Esophagus muscularis mucosa (tissue), 4 donors: ENCODE measurements around the gene OR14A16. TPM values are rescaled to one million over a fixed set of nuclear protein-coding genes. Genes with fewer than 3 reads are reported as not detected.

Experiments
- DNase-seq: peaks from one replicate; pipeline ENCODE4 v3.0.0-alpha.2; 2017; ENCODE audit errors: extremely low spot score
- H3K27ac ChIP-seq, 4 donors: fragments of 200-600 bp; sonication (generic); replicated peaks in 1 of 4; 1 replicate in 3 of 4; 2 replicates in 1 of 4; pipeline ENCODE4 v1.5.1; 2016 to 2019; ENCODE audit warnings: mild to moderate bottlenecking in 1 of 4
- H3K27me3 ChIP-seq, 4 donors: fragments of 200-600 bp; sonication (generic); one replicate each; pipeline versions ENCODE4 v1.5.1 to v1.6.0; 2016 to 2019
- H3K36me3 ChIP-seq, 4 donors: fragments of 200-600 bp; sonication (generic); one replicate each; pipeline ENCODE4 v1.5.1; 2016 to 2019
- H3K4me1 ChIP-seq, 4 donors: fragments of 200-600 bp; sonication (generic); one replicate each; pipeline ENCODE4 v1.5.1; 2016 to 2019
- H3K4me3 ChIP-seq, 4 donors: fragments of 200-600 bp; sonication (generic); 1 replicate in 2 of 4; 2 replicates in 2 of 4; pipeline ENCODE4 v1.5.1; 2016 to 2019; ENCODE audit warnings: mild to moderate bottlenecking in 4 of 4, moderate library complexity in 1 of 4
- H3K9me3 ChIP-seq, 4 donors: fragments of 200-600 bp; sonication (generic); 1 replicate in 3 of 4; 2 replicates in 1 of 4; pipeline ENCODE4 v1.5.1; 2016 to 2019
- EP300 ChIP-seq: sonication (generic); formaldehyde crosslinking; IDR thresholded peaks from one replicate; pipeline ENCODE4 v1.6.1; 2017; ENCODE audit warnings: antibody characterized with exemption
- POLR2A ChIP-seq: fragments of 450-650 bp; IDR thresholded peaks from one replicate; pipeline ENCODE4 v1.6.1; 2017; ENCODE audit warnings: antibody characterized with exemption, moderate library complexity, mild to moderate bottlenecking, low read depth
- POLR2AphosphoS5 ChIP-seq, 2 donors: sonication (generic); formaldehyde crosslinking; IDR thresholded peaks; one replicate each; pipeline ENCODE4 v1.6.1; 2017; ENCODE audit warnings: antibody characterized with exemption in 2 of 2
- WGBS: methylation state at CpG from one replicate; pipeline ENCODE4 v1.1.5; 2018; 5-methylcytosine and 5-hydroxymethylcytosine counted together
- intact Hi-C: fragments of 100-400 bp; cut with DNase I; formaldehyde crosslinking; loops from one replicate; pipeline ENCODE4 v1.15.1; 2023
- total RNA-seq, 4 donors: library from RNA; depleted of rRNA; stranded (reverse); fragments of >200 nt; gene quantifications; one replicate each; pipeline versions ENCODE4 v1.1.0 to v1.2.1, GENCODE V29; 2016
- TF ChIP-seq, protein P1 (sequence below), 3 experiments: fragments of 200-600 bp in 2 of 3; fragments of 450-650 bp in 1 of 3; sonication (generic) in 2 of 3; IDR thresholded peaks; one replicate each; pipeline ENCODE4 v1.5.1; 2017 to 2019; ENCODE audit warnings: antibody characterized with exemption in 3 of 3, mild to moderate bottlenecking in 2 of 3, moderate library complexity in 1 of 3

OR14A16 gene
- total RNA-seq, 4 donors from 2014 or later = not detected

DNA sequence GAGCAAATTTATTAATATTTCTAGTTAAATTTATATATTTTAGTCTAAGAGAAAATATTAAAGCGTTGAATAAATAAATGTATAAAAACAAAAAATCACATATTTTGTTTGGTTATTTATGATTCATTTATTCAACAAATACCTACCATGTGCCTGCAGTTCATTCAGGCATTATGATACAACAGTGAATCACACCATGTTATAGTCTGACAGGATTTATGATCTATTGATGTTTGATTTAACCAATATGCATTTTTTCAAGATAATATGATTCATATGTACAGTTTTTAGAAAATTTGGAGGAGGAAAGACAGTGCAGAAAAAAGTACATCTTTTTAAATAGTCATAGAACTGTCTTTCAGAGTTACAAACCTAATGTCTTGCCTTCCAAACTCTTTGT is 25.7 kb upstream of the OR14A16 start:
- no peaks in the 10 kb centered on the region for H3K36me3 ChIP-seq
- intact Hi-C loops = no loop called here
- TF ChIP-seq POLR2AphosphoS5 (IDR thresholded peaks at IDR 0.05) = no peak
- TF ChIP-seq EP300 = no peak
- TF ChIP-seq, protein P1, sequence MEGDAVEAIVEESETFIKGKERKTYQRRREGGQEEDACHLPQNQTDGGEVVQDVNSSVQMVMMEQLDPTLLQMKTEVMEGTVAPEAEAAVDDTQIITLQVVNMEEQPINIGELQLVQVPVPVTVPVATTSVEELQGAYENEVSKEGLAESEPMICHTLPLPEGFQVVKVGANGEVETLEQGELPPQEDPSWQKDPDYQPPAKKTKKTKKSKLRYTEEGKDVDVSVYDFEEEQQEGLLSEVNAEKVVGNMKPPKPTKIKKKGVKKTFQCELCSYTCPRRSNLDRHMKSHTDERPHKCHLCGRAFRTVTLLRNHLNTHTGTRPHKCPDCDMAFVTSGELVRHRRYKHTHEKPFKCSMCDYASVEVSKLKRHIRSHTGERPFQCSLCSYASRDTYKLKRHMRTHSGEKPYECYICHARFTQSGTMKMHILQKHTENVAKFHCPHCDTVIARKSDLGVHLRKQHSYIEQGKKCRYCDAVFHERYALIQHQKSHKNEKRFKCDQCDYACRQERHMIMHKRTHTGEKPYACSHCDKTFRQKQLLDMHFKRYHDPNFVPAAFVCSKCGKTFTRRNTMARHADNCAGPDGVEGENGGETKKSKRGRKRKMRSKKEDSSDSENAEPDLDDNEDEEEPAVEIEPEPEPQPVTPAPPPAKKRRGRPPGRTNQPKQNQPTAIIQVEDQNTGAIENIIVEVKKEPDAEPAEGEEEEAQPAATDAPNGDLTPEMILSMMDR (IDR thresholded peaks at IDR 0.05) = no peak
- TF ChIP-seq POLR2A = no peak
- no peaks in the 10 kb centered on the region for H3K27me3 ChIP-seq
- H3K9me3 ChIP-seq = no peaks in the 10 kb centered on the region
- no peak overlapping the region for H3K27ac ChIP-seq
- no peak for DNase-seq
- no peaks in the 10 kb centered on the region for H3K4me1 ChIP-seq
- WGBS = 78% methylated on average over 1 of the region's 1 CpG
- no peak overlapping the region for H3K4me3 ChIP-seq

DNA sequence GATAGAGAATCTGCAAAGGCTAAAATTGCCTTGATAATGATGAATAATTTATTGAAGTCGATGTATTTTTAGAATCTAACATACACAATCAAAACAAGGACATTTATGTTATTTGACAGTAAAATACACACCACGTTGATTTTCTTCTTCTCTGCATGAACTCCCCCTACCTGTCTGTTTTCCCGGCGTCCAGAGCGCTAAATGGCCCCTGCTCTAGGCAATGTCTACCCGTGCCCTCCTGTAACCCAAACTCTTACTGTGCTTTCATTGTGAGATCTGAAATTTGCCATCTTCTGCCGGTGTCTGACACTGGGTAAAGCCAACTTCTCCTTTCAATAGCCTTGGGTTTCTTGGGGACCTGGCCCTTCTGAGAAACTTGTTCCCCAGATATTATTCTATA is 24.4 kb upstream of the OR14A16 start:
- TF ChIP-seq, protein P1 (IDR thresholded peaks at IDR 0.05) = no peak
- no peak for TF ChIP-seq POLR2AphosphoS5 (IDR thresholded peaks at IDR 0.05)
- no peak for TF ChIP-seq POLR2A
- no peak for TF ChIP-seq EP300
- Histone ChIP-seq H3K27ac (no peak overlapping the region), H3K9me3 (no peaks in the 10 kb centered on the region), H3K4me1 (no peaks in the 10 kb centered on the region), H3K36me3 (no peaks in the 10 kb centered on the region), H3K4me3 (no peak overlapping the region), H3K27me3 (no peaks in the 10 kb centered on the region)
- intact Hi-C loops = no loop called here
- 83% methylated on average over 7 of the region's 7 CpGs for WGBS
- DNase-seq = no peak

DNA sequence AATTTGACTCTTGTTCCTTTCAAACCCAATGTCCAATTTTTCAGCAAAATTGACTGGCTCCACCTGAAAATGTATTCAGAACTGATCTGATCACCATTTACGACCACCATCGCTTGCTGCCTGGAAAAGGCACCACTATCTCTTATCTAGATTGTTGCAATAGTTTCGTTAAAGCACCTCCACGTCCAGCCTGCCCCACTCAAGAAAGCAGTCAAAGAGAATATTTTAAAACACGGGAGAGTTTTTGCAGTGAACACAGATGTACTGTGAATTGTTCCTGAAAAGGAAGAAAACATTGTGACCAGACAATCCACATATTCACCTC is 21.7 kb upstream of the OR14A16 start:
- no peaks in the 10 kb centered on the region for H3K4me1 ChIP-seq
- H3K36me3 ChIP-seq = no peaks in the 10 kb centered on the region
- no peak overlapping the region for H3K4me3 ChIP-seq
- TF ChIP-seq POLR2A = no peak
- no peak for TF ChIP-seq EP300
- TF ChIP-seq, protein P1 (IDR thresholded peaks at IDR 0.05) = no peak
- TF ChIP-seq POLR2AphosphoS5 (IDR thresholded peaks at IDR 0.05) = no peak
- WGBS = 61% methylated on average over 5 of the region's 5 CpGs
- no peak overlapping the region for H3K27ac ChIP-seq
- intact Hi-C loops = no loop called here
- H3K27me3 ChIP-seq = no peaks in the 10 kb centered on the region
- no peaks in the 10 kb centered on the region for H3K9me3 ChIP-seq
- no peak for DNase-seq

DNA sequence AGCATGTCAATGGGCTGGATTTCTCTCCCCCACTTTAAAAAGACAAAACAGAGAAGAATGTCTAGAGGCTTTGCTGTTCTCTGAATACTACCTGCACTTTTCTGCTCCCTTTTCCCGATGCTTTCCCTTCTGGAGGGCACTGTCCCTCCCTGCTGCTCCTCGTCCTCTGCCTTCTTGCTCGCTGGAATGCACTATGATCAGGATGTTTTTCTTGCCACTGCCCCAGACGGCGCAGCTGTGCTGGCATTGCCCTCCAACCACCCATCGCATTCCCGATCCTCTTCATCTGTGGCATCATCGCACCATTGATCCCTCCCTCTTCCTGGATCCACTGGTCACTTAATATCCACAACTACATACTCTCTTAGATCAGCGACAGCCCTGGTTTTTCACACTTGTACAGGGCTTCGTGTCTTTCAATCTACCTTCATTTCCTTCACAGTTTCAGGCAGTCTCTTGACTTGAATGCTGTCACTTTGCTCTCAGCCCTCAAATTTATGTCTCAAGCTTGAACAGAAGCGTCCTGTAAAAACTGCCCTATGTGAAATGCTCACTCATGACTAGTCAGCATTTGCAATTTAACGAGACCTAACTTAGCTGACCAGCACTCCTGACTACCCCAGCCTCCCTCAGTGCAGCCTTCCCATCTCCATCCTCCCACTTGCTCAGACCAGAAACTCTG is 21.2 kb upstream of the OR14A16 start:
- intact Hi-C loops = no loop called here
- TF ChIP-seq, protein P1 (IDR thresholded peaks at IDR 0.05) = no peak
- TF ChIP-seq POLR2A (no peak), POLR2AphosphoS5 (IDR thresholded peaks at IDR 0.05) (no peak), EP300 (no peak)
- WGBS = 62% methylated on average over 12 of the region's 12 CpGs

DNA sequence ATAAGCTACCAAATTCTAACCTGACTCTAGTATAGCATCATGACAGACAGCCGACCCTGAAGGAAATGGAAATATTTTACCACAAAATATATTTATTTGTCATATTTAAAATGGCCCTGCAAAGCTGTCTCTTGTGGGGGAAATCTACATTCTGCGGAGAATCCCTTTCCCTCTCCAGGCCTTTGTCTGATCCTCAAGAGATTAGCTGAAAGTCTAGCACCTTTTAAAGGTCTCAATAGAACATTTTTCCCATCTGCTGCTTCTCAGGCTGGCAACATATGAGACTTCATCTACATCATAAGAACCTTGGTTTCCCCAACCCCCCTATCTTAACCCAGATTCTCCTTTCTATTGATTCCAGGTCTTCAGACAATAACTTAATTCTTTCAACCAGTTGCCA is 19.5 kb upstream of the OR14A16 start:
- Histone ChIP-seq H3K4me1 (no peaks in the 10 kb centered on the region), H3K9me3 (no peaks in the 10 kb centered on the region), H3K27ac (no peak overlapping the region), H3K27me3 (no peaks in the 10 kb centered on the region), H3K36me3 (no peaks in the 10 kb centered on the region), H3K4me3 (no peak overlapping the region)
- intact Hi-C loops = no loop called here
- no peak for TF ChIP-seq POLR2AphosphoS5 (IDR thresholded peaks at IDR 0.05)
- no peak for TF ChIP-seq POLR2A
- TF ChIP-seq, protein P1 (IDR thresholded peaks at IDR 0.05) = no peak
- no peak for TF ChIP-seq EP300
- 50% methylated on average over 2 of the region's 2 CpGs for WGBS
- no peak for DNase-seq

More for the DNA sequence above, 21.2 kb upstream of the OR14A16 start:
- Histone ChIP-seq H3K36me3 (no peaks in the 10 kb centered on the region), H3K9me3 (no peaks in the 10 kb centered on the region), H3K27ac (no peak overlapping the region), H3K4me1 (no peaks in the 10 kb centered on the region), H3K4me3 (no peak overlapping the region), H3K27me3 (no peaks in the 10 kb centered on the region)
- DNase-seq = no peak
